Fibroblast of lung (primary cell): ENCODE data around the gene CRADD.

Source experiments
- CTCF ChIP-seq, 2 donors: IDR thresholded peaks in 1 of 2; conservative IDR thresholded peaks in 1 of 2; 1 replicate in 1 of 2; 2 replicates in 1 of 2; pipeline ENCODE4 v1.5.1; 2011 to 2012; ENCODE audit warnings: low read length in 2 of 2, control low read depth in 1 of 2, inconsistent platforms in 1 of 2, low read depth in 1 of 2, mild to moderate bottlenecking in 1 of 2
- EZH2 ChIP-seq: IDR thresholded peaks from 2 replicates; pipeline ENCODE4 v1.5.1; 2012; ENCODE audit warnings: low read length, control low read depth, mild to moderate bottlenecking; ENCODE audit errors: missing control alignments

GRCh38 chr12:93888964-93889363 lies 211.8 kb downstream of the CRADD start:
- TF ChIP-seq EZH2, result no peak
- no peak for TF ChIP-seq CTCF (conservative IDR thresholded peaks at IDR 0.05 in 1 of 2, IDR thresholded peaks at IDR 0.05 in 1 of 2; ENCODE audit: low read depth in 1 of 2, low read length in 2 of 2)
